Keratinocyte (primary cell): Measurements from ENCODE around the gene SCLY.

Source experiments
- EZH2 ChIP-seq: IDR thresholded peaks from one replicate; pipeline ENCODE4 v1.6.1; 2012; ENCODE audit warnings: inconsistent platforms, mild to moderate bottlenecking, low read length, moderate library complexity
- TF ChIP-seq, protein P1 (sequence below), 3 experiments: IDR thresholded peaks in 1 of 3; conservative IDR thresholded peaks in 1 of 3; optimal IDR thresholded peaks in 1 of 3; 2 replicates in 2 of 3; 3 replicates in 1 of 3; pipeline versions ENCODE3 to v1.5.1; 2011; ENCODE audit warnings: low read length in 3 of 3, mild to moderate bottlenecking in 3 of 3, moderate library complexity in 2 of 3, control low read depth in 1 of 3, inconsistent platforms in 1 of 3; ENCODE audit not compliant: insufficient read depth in 2 of 3; ENCODE audit errors: extremely low read depth in 1 of 3

DNA sequence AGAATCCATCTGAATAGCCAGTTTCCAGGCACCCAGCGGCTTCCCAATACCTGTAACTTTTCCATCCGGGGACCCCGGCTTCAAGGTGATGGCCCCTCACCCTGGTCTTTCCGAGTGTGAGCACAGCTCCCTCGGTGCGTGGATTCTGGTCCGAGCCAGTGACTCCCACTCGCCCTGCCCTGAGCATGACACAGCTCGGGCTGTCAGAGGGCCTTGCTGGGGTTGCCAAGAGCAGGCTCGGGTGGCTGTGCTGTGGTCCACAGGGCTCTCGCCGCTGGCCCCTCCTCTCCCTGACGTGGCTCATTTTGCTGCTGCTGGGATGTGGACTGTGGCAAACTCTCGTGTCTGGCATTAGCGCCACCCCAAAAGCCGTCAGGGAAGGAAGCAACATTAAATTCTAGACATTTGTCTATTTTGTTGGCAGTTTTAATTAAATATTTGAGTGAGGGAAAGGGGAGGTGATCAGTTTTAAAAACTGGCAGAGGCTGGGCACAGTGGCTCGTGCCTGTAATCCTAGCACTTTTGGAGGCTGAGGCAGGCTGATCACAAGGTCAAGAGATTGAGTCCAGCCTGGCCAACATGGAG, 33.7 kb downstream of the SCLY start:
- TF ChIP-seq, protein P1, sequence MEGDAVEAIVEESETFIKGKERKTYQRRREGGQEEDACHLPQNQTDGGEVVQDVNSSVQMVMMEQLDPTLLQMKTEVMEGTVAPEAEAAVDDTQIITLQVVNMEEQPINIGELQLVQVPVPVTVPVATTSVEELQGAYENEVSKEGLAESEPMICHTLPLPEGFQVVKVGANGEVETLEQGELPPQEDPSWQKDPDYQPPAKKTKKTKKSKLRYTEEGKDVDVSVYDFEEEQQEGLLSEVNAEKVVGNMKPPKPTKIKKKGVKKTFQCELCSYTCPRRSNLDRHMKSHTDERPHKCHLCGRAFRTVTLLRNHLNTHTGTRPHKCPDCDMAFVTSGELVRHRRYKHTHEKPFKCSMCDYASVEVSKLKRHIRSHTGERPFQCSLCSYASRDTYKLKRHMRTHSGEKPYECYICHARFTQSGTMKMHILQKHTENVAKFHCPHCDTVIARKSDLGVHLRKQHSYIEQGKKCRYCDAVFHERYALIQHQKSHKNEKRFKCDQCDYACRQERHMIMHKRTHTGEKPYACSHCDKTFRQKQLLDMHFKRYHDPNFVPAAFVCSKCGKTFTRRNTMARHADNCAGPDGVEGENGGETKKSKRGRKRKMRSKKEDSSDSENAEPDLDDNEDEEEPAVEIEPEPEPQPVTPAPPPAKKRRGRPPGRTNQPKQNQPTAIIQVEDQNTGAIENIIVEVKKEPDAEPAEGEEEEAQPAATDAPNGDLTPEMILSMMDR (optimal IDR thresholded peaks at IDR 0.05 in 1 of 3, IDR thresholded peaks at IDR 0.05 in 1 of 3, conservative IDR thresholded peaks at IDR 0.05 in 1 of 3; ENCODE audit: extremely low read depth in 1 of 3, insufficient read depth in 2 of 3, low read length in 3 of 3): no peak
- no peak for TF ChIP-seq EZH2
